HG02798 (cell line): ENCODE data around the gene LRPAP1.
"Not testable (repeated sequence)": the region's sequence is repeated elsewhere in the genome, so short reads cannot be mapped to it uniquely, and the experiment has no call there.

Experiments used
- ATAC-seq: cut with Tn5 transposase; IDR thresholded peaks from one replicate; pipeline ENCODE4 v1.9.1; 2021; ENCODE audit warnings: mild to moderate bottlenecking; ENCODE audit not compliant: unreplicated experiment, poor library complexity

The LRPAP1 gene

DNA sequence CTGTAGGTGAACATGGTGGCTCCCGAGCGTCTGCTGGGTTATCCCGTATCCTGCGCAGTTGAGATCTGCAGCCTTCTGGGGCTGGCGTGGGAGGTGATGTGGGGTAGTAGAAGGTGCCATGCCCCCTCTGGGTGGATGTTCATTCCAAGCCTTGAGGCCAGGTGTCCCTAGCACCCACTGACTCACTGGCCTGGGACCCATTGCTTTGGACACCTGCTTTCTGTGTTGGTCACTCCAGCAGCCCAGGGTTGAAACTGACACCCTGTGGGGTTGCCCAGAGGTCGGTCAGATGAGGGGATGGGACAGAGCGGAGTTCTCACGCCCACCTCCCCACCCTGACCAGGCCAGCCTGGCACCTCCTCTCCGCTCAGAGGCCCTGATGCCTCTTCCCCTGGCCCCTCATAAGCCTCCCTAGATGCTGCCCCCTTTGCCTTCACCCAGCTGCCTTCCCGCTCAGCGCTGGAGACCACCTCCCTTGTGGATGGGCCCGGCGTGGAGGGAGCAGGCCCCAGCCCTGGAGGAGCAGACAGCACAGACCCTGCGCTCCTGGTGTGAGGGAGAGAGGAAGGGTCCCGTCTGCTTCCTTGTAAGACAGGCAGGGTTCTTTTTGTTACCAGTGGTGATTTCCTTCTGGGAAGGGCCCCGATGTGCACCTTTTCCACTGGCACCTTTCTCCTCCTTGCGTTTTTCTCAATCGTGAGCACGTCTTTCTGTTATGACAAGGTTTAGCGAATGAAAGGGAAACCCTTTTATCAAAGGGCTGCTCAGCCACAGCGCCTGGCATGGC, 67.1 kb downstream of the LRPAP1 start:
- no peak for ATAC-seq

GRCh38 chr4:3464349-3464905, 67.8 kb downstream of the LRPAP1 start:
- ATAC-seq: no peak

GRCh38 chr4:3463556-3464348, 68.5 kb downstream of the LRPAP1 start:
- ATAC-seq: no peak

DNA sequence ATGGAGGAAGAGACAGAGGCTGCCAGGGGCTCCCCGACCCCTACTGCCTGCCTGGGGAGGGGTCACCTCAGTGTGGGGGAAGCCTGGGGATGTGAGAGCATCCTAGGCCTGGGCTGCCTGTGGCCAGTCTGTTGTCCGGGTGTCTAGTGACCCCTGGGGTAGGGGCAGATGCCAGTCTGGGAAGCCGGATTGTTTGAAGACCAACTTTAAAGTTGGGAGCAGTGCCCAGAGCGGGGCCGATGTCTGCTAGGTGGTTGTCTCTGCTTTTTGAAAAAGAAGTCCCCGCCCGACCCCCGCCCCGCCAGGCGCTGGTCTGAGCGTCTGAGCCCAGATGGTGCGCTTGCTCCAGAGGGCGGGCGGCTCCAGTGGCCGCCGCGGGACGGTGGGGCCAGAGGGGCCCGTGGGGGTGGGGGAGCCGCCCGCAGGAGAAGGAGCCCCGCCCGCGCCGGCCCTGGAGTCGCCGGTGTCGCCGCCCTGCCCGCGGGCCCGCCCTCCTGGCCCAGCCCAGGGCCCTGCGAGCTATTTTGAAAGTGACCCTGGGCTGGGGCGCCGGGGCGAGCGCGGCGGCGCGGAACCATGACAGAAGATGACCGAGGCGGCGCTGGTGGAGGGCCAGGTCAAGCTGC, 69.3 kb downstream of the LRPAP1 start, which contains the start of gene DOK7:
Gene DOK7 (plus strand): TSS at position 517 of the 626 bp plus-strand sequence. CDS start 70 bp downstream, at position 587.
- no peak for ATAC-seq

DNA sequence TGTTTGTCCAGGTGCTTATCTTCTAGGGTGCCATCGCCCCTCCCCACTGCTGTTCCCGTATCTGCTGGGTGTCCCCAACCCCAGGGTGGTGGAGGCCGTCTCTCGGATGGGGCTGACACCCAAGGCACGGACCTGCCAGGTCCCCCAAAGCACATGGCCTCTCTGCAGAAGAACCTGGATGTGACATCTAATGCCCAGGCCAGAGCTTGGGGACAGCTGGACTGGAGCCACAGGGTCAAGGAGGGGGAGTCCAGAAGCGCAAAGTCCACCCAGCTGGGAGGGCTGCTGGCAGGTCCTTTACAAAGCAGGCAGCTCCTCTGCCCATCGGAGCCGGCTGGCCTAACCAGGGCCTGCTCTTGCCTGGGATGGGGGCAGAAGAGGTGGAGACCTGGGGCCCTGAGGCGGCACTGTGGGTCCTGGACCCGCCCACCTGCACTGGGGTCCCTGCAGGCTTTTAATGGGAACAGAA, 69.9 kb downstream of the LRPAP1 start:
- no peak for ATAC-seq

- no peak for ATAC-seq
Observed at GRCh38 chr4:3461515-3462291, 70.5 kb downstream of the LRPAP1 start.

DNA sequence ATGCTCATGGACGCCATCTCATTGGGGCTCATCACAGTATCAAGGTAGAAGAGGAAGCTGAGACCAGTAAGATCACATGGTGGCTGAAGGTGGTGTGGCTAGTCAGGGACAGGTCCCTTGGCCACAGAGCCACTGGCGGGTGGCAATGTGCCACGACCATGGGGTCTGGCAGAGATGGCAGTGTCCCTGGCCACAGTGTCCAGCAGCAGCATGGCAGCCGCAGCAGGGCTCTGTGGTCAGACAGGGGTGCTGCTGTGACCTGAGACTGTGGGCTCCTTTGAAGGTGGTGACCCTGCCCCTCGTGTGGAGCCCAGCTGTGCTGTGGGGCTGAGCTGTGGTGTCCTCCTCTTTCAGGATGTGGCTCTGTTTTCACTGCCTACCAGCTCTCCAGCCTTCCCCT, 71.3 kb downstream of the LRPAP1 start:
- ATAC-seq: no peak

DNA sequence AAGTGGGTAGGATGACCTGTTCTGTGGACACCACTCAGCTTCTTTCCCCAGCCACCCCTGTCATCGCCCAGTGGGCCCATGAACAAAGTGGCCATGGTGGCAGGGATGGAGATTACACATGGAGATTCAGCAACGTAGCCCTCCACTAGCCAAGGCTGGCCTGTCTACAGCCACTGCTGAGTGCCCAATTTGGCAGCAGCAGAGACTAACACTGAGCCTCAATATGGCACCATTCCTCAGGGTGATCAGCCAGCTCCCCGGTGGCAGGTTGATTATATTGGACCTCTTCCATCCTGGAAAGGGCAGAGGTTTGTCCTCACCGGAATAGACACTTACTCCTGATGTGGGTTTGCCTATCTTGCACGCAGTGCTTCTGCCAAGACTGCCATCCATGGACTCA, 73.1 kb downstream of the LRPAP1 start:
- not testable (repeated sequence) for ATAC-seq

DNA sequence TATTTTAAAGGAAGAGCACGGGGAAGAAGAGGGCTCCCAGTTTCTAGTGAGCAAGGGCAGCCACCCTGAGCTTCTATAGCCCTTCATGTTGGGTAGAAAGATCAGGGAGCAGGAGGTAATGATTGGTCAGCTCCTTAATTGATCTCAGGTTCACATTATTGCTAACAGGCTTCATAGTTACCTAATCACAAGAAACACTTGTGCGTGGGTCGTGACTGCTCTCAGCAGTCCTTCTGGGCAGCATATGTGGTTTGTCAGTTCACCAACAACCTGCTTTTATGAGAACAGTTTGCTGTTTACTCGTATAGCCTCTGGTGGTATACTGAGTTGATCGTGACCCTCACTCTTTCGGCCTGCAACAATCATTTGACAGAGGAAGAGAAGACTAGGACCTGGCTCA, 73.9 kb downstream of the LRPAP1 start:
- no peak for ATAC-seq

GRCh38 chr4:3455596-3455995, 76.6 kb downstream of the LRPAP1 start:
- ATAC-seq: not testable (repeated sequence)
